HL-60/S4 treated with retinoic acid at 250 ng/mL for 4 days and 3 days (cell line): ENCODE measurements around the gene HECW1.

ENCODE experiments used
- in situ Hi-C: fragments of 300-500 bp; cut with MboI; formaldehyde crosslinking; loops from 2 replicates; pipeline ENCODE4 v1.7.0; 2022; ENCODE audit warnings: low sequenced_read_pairs

HECW1 gene

GRCh38 chr7:43142703-43143102 is 30.3 kb downstream of the HECW1 start:
- in situ Hi-C loops: no loop called here

- in situ Hi-C loops: no loop called here
Measured at GRCh38 chr7:43143918-43144589, 31.6 kb downstream of the HECW1 start.

DNA sequence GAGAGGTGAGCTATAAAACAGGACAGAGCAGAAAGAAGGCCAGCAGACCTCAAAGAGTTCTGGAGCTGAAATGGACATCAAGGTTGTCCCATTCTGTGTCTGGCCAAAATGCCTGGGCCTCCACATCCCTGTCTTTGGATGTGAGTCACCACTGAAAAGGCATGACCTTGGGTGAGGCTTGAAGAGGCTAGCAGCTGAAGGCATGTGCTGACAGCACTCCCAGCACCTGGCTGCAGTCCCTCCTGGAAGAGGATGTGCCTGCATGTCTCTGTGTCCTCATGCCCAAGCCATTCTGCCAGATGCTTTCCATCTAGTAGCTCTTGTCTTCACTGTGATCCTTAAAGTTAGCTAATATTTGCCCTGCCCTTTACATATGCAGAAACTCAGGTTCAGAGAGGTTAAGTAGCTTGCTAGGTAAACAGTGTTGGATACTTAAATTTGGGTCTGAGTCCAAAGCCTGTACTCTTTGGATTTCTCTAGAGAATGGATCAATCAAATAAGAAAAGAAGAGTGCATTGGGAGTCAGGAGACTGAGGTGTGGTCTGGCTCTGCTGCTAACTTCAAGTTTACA is 35.8 kb downstream of the HECW1 start:
- in situ Hi-C loops: no loop called here

GRCh38 chr7:43151076-43151475 is 38.6 kb downstream of the HECW1 start:
- in situ Hi-C loops: no loop called here

GRCh38 chr7:43152696-43153095 is 40.2 kb downstream of the HECW1 start:
- in situ Hi-C loops: no loop called here

- in situ Hi-C loops: no loop called here
Measured at GRCh38 chr7:43155636-43156035, 43.2 kb downstream of the HECW1 start.

DNA sequence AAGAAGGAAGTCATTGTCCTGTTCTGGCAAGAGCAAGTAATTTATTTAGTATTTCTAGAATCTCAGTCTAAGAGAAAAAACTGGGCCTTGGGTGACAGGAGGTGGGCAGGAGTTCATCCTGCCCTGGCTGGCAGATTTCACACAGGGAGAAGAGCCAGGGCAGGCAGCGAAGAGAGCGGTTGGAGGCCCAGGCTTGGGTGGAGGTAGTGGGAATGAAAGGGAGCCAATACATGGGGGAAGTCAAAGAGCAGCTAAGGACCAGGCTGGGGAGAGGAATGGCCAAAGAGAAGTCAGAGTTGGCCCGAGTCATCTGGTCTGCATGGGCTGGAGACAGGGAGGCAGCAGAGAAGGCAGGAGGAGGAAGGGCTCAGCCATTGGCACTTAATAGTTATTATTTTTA is 51.4 kb downstream of the HECW1 start:
- in situ Hi-C loops: no loop called here

GRCh38 chr7:43164757-43165156 is 52.3 kb downstream of the HECW1 start:
- in situ Hi-C loops: no loop called here

DNA sequence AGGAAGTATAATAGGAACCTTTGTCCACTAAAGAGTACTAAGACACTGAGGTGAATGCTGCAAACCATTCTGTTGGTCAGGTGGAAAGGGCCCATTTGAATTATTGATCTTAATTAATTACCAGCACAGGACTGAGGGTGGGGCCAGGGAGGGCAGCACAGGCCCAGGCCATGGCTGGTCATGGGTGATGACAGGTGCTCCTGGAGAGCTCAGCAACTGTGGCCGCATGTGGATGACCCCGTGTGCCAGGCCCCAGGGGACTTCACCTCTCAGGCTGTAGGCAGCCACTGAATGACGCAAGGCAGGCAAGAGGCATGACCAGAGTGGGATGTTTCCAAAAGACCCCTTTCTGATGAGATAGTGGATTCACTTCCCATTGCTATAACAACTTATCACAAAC is 54.2 kb downstream of the HECW1 start:
- in situ Hi-C loops: no loop called here

DNA sequence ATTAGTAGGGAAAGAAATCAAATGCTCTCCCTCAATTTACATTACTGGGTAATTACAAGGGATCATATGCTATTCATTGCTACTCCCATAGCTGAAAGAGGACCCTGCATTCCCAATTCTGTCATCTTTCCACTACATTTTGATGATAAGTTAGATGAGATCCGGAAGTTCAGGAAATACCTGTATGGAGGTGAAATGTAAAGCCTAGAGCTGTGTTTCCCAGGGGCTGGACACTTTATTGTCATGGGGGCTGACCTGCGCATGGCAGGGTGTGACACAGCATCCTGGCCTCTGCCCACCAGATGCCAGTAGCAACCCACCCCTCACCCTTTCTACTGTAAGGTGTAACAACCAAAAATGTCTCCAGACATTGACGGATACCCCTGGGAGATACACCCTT is 56.6 kb downstream of the HECW1 start:
- in situ Hi-C loops: no loop called here

DNA sequence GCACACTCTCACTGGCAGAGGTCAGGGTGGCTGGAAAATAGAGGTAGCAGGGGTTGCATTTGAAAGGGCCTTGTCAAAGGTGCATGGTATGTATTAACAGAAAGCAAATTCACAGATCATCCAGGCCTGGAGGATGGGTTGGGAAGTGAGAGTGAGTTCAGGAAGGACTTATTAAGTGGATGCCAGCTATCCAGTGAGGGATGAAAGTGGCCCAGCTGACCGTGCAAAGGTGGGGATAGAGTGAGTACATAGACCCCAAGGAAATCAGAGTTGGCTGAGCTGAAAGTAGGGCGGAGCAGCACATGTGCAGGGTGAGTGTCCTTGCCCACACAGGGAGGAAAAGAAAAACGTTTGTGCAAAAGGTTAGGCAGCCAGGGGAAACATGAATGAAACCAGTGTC is 58.1 kb downstream of the HECW1 start:
- in situ Hi-C loops: no loop called here

GRCh38 chr7:43175570-43176200 is 63.2 kb downstream of the HECW1 start:
- in situ Hi-C loops: no loop called here

DNA sequence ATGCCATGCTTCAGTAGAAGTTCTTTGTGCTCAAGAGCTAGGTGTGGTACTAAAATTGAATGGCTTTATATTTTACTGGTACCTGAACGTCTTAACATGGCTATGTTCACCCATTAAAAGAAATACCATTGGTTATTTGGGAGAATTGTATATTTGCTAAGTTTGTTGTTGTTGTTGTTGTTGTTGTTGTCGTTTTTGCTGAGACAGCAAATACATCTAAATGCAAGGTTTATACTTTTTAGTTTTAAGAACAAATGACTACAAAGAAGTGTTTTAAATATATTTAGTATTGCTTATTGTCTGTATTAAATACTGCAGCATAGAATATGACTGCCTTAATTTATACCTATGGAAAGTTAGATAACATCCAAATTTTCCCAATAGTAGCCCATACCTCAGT is 66.9 kb downstream of the HECW1 start:
- in situ Hi-C loops: no loop called here

- in situ Hi-C loops: no loop called here
Measured at GRCh38 chr7:43192806-43193460, 80.5 kb downstream of the HECW1 start.

DNA sequence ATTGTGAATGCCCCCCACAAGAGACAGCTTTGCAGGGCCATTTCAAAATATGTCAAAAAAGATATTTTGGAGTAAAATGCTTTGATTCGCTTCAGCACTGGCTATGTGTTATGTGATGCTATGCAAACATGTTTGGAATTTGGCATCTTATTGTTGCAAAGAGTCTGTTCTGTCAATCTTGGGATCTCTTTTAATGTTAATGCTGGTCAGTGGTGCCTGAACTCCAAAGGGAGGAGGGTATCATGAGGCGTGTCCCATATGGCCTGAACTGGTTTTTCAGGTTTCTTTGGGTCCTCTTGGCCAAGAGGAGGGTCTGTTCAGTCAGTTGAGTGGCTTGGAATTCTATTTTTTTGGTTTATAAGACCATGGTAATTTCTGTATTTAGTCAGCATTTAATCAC is 81.4 kb downstream of the HECW1 start:
- in situ Hi-C loops: no loop called here

GRCh38 chr7:43195256-43195655 is 82.8 kb downstream of the HECW1 start:
- in situ Hi-C loops: no loop called here

- in situ Hi-C loops: no loop called here
Measured at GRCh38 chr7:43195768-43196167, 83.3 kb downstream of the HECW1 start.

DNA sequence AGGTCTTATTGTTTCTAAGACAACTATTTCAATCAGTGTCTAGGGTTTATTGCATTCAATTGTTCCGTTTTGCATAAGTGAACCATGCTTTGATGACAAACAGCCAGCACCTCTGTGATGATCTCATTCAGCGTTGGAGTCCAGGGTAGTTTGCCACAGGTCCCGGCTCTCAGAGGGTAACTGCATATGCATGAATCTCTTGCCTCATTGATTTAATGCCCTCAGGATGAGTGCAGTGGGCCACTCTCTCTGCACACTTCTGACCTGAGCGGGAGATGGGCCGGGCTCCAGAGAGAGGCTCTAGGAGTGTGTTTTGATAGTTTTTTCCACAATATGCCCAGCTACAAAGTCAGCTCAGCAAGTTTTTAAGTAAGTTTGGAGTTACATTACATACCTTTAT is 83.9 kb downstream of the HECW1 start:
- in situ Hi-C loops: no loop called here

- in situ Hi-C loops: no loop called here
Measured at GRCh38 chr7:43198016-43198415, 85.6 kb downstream of the HECW1 start.

DNA sequence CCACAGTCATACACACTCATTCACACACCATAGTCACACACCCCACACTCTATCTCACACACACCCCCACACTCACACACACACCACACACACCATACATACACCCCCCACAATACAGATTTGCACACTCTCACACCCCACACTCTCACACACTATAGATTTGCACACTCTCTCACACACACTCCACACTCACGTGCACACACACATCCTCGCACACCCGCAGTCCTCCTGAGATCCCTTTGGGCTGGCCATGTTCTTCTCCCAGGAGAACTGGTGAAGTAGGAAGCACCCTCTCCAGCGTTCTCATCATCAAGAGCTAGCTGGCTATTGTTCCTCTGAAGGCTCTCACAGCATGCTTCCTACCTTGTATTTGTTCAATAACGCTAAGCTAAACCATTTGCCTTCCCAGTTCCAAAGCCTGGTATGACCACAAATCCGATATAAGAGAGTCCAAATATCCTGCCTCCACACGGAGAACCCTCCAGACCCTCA is 86.2 kb downstream of the HECW1 start:
- in situ Hi-C loops: no loop called here

GRCh38 chr7:43199371-43200160 is 87.1 kb downstream of the HECW1 start:
- in situ Hi-C loops: no loop called here
